H1 (cell line): Measurements from ENCODE around the gene NOL9. TPM values are rescaled to one million over a fixed set of nuclear protein-coding genes. Genes with fewer than 3 reads are reported as not detected.

Experiments
- BRCA1 ChIP-seq: IDR thresholded peaks from 2 replicates; pipeline ENCODE4 v1.6.1; 2012; ENCODE audit warnings: low read depth, low read length, improper control_type of control experiment
- CBX8 ChIP-seq: fragments of 300-800, 300-1000 bp; sonication (generic); IDR thresholded peaks from 2 replicates; pipeline ENCODE4 v1.7.1; 2016; ENCODE audit warnings: low read depth, low read length, borderline replicate concordance
- CHD7 ChIP-seq: fragments of 300-600 bp; sonication (generic); IDR thresholded peaks from 2 replicates; pipeline ENCODE4 v1.7.1; 2012; ENCODE audit warnings: low read length, moderate library complexity, mild to moderate bottlenecking, inconsistent platforms; ENCODE audit not compliant: insufficient replicate concordance
- CTCF ChIP-seq, 3 experiments: IDR thresholded peaks; 1 replicate in 2 of 3; 2 replicates in 1 of 3; pipeline versions ENCODE4 v1.5.1 to v1.6.1; 2011; ENCODE audit warnings: low read length in 3 of 3, mild to moderate bottlenecking in 3 of 3, inconsistent platforms in 2 of 3, low read depth in 1 of 3, moderate library complexity in 1 of 3; ENCODE audit not compliant: insufficient read depth in 1 of 3; ENCODE audit errors: control extremely low read depth in 1 of 3
- RFX5 ChIP-seq: IDR thresholded peaks from 2 replicates; pipeline ENCODE4 v1.6.1; 2011; ENCODE audit warnings: low read depth, low read length, improper control_type of control experiment, borderline replicate concordance
- SP1 ChIP-seq: IDR thresholded peaks from 2 replicates; pipeline ENCODE4 v1.6.1; 2011; ENCODE audit warnings: low read depth, low read length
- TEAD4 ChIP-seq: IDR thresholded peaks from 2 replicates; pipeline ENCODE4 v1.6.1; 2012; ENCODE audit warnings: low read depth, low read length, inconsistent platforms, mixed read lengths
- polyA plus RNA-seq, 7 experiments: library from polyadenylated mRNA; depleted of rRNA in 3 of 7; stranded (reverse) in 5 of 7; unstranded in 2 of 7; fragments of >200 nt in 5 of 7; fragments of 200-250 nt in 2 of 7; gene quantifications; 1 replicate in 5 of 7; 2 replicates in 1 of 7; 4 replicates in 1 of 7; pipeline versions ENCODE4 v1.2.1 to v1.2.3, GENCODE V29; 2011 to 2013; ENCODE audit warnings: missing spikeins in 2 of 7, mixed read lengths in 2 of 7
- total RNA-seq: library from RNA; stranded (reverse); fragmentation: NEBNext Ultra II Directional; extraction: Animal tissue kit (Norgen Biotek cat#: 25700); gene quantifications from 2 replicates; pipeline ENCODE4 v1.2.1, GENCODE V29; 2021
- TF ChIP-seq, protein P1 (sequence below): IDR thresholded peaks from 2 replicates; pipeline ENCODE4 v1.6.1; 2011; ENCODE audit warnings: low read length, improper control_type of control experiment

NOL9 gene
- total and polyA plus RNA-seq, 2 of the 8 experiments (the other 6 are each of a cell fraction or from before 2014, with no cell fraction given): 17.1 to 38.1 TPM

GRCh38 chr1:6519491-6519934 lies 34.8 kb downstream of the NOL9 start (continued):
- TF ChIP-seq CHD7 (no peak), BRCA1 (no peak), CTCF (IDR thresholded peaks at IDR 0.05; ENCODE audit: control extremely low read depth in 1 of 3, insufficient read depth in 1 of 3, low read depth in 1 of 3, low read length in 3 of 3) (no peak), SP1 (no peak), CBX8 (no peak), TEAD4 (no peak), RFX5 (no peak)
- TF ChIP-seq, protein P1, sequence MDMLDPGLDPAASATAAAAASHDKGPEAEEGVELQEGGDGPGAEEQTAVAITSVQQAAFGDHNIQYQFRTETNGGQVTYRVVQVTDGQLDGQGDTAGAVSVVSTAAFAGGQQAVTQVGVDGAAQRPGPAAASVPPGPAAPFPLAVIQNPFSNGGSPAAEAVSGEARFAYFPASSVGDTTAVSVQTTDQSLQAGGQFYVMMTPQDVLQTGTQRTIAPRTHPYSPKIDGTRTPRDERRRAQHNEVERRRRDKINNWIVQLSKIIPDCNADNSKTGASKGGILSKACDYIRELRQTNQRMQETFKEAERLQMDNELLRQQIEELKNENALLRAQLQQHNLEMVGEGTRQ: no peak
